Measurements from ENCODE around the gene FAM168A. TPM values are rescaled to one million over a fixed set of nuclear protein-coding genes. Genes with fewer than 3 reads are reported as not detected.
A peak's percentile ranks its signal among the peaks of the same experiment; 100 is the strongest.

FAM168A gene
- total RNA-seq, 2 donors from 2014 or later, result 8.9 to 14.0 TPM

DNA sequence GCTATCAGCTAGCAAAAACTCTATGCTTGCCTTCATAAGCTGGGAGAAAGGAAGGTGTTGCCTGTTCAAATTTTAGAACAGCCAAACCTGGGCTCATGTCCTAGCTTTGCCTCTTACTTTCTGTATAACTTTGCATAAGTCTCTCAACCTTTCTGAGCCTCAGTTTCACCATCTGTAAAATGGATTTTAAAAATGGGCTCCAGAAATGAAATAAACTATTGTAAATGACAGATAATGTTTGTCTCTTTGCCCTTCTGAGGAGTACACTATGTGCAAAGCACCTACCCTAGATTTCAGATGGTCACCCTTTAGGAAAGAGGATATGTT is 68.7 kb downstream of the FAM168A start:
- H3K27ac ChIP-seq, result peak overlapping the region in 2 of 4 donors; percentile 66 to 85
- no peaks in the 10 kb centered on the region for H3K27me3 ChIP-seq
- DNase-seq, result no peak
- H3K4me1 ChIP-seq, result no peaks in the 10 kb centered on the region
- intact Hi-C loops (cut with DNase I), result no loop called here
- H3K36me3 ChIP-seq (replicated peaks in 1 of 2; ENCODE audit: insufficient read depth in 1 of 2, low read depth in 2 of 2), result no peaks in the 10 kb centered on the region
- H3K9me3 ChIP-seq, result no peaks in the 10 kb centered on the region
- no peak overlapping the region for H3K4me3 ChIP-seq
- TF ChIP-seq, protein P1, sequence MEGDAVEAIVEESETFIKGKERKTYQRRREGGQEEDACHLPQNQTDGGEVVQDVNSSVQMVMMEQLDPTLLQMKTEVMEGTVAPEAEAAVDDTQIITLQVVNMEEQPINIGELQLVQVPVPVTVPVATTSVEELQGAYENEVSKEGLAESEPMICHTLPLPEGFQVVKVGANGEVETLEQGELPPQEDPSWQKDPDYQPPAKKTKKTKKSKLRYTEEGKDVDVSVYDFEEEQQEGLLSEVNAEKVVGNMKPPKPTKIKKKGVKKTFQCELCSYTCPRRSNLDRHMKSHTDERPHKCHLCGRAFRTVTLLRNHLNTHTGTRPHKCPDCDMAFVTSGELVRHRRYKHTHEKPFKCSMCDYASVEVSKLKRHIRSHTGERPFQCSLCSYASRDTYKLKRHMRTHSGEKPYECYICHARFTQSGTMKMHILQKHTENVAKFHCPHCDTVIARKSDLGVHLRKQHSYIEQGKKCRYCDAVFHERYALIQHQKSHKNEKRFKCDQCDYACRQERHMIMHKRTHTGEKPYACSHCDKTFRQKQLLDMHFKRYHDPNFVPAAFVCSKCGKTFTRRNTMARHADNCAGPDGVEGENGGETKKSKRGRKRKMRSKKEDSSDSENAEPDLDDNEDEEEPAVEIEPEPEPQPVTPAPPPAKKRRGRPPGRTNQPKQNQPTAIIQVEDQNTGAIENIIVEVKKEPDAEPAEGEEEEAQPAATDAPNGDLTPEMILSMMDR (IDR thresholded peaks at IDR 0.05), result no peak
- TF ChIP-seq POLR2A (IDR thresholded peaks at IDR 0.05), result no peak
- no peak for ATAC-seq

DNA sequence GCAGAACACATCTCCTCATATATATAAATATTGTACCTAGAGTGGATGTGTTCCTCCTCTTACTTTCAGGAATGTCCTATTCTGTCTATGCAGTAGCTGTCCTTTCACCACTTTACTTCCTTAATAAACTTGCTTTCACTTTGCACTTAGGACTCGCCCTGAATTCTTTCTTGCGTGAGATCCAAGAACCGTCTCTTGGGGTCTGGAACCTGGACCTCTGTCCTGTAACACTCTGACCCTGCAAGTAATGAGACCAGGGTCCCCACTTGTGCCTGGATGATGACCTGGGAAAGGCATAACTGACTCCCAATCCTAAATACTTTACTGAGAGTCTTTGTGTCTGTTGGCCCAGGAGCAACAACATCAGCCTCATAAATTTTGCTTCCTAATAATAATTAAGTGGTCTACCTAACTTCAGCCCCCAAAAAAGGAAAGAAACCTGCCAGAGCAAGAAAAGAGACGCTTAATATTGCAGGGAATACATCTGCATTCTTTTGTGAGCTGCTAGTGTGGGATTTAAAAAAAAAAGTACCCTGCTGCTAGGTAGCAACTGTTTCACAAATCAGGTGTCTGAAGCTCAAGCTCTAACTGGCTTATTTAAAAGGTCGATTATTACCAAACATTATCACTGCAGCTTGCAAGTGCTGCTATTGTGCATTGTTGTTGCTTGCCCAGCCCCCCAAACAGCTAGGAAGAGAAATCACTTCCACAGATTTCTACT is 69.3 kb downstream of the FAM168A start:
- Histone ChIP-seq H3K4me1 (no peaks in the 10 kb centered on the region), H3K36me3 (replicated peaks in 1 of 2; ENCODE audit: insufficient read depth in 1 of 2, low read depth in 2 of 2) (no peaks in the 10 kb centered on the region), H3K27me3 (no peaks in the 10 kb centered on the region), H3K4me3 (no peak overlapping the region), H3K27ac (peak overlapping the region in 3 of 4 donors; percentile 56 to 85 (median 66)), H3K9me3 (no peaks in the 10 kb centered on the region)
- peak; percentile 79 for ATAC-seq
- DNase-seq, result peak in 2 of 4 donors; percentile 20 to 30
- 32 to 54% methylated on average over 5 of the region's 5 CpGs for WGBS, 2 donors
- intact Hi-C loops (cut with DNase I), result no loop called here
- no peak for TF ChIP-seq POLR2A (IDR thresholded peaks at IDR 0.05)
- TF ChIP-seq, protein P1 (IDR thresholded peaks at IDR 0.05), result no peak

GRCh38 chr11:73528013-73528412 is 69.9 kb downstream of the FAM168A start:
- H3K36me3 ChIP-seq (replicated peaks in 1 of 2; ENCODE audit: insufficient read depth in 1 of 2, low read depth in 2 of 2), result no peaks in the 10 kb centered on the region
- H3K4me1 ChIP-seq, result no peaks in the 10 kb centered on the region
- no peak for DNase-seq
- H3K4me3 ChIP-seq, result no peak overlapping the region
- H3K9me3 ChIP-seq, result no peaks in the 10 kb centered on the region
- 86 to 88% methylated on average over 5 of the region's 5 CpGs for WGBS, 2 donors
- intact Hi-C loops (cut with DNase I), result no loop called here
- no peaks in the 10 kb centered on the region for H3K27me3 ChIP-seq
- peak overlapping the region in 3 of 4 donors; percentile 56 to 85 (median 66) for H3K27ac ChIP-seq
- no peak for ATAC-seq
- TF ChIP-seq, protein P1 (IDR thresholded peaks at IDR 0.05), result no peak
- TF ChIP-seq POLR2A (IDR thresholded peaks at IDR 0.05), result no peak

GRCh38 chr11:73525611-73526010 is 72.3 kb downstream of the FAM168A start:
- intact Hi-C loops (cut with DNase I), result no loop called here
- Histone ChIP-seq H3K4me3 (no peak overlapping the region), H3K9me3 (no peaks in the 10 kb centered on the region), H3K36me3 (replicated peaks in 1 of 2; ENCODE audit: insufficient read depth in 1 of 2, low read depth in 2 of 2) (no peaks in the 10 kb centered on the region), H3K4me1 (no peaks in the 10 kb centered on the region), H3K27me3 (no peaks in the 10 kb centered on the region), H3K27ac (no peak overlapping the region)
- no peak for TF ChIP-seq POLR2A (IDR thresholded peaks at IDR 0.05)
- TF ChIP-seq, protein P1 (IDR thresholded peaks at IDR 0.05), result no peak
- DNase-seq, result no peak
- WGBS, 2 donors, result 94 to 95% methylated on average over 1 of the region's 1 CpG
- no peak for ATAC-seq

DNA sequence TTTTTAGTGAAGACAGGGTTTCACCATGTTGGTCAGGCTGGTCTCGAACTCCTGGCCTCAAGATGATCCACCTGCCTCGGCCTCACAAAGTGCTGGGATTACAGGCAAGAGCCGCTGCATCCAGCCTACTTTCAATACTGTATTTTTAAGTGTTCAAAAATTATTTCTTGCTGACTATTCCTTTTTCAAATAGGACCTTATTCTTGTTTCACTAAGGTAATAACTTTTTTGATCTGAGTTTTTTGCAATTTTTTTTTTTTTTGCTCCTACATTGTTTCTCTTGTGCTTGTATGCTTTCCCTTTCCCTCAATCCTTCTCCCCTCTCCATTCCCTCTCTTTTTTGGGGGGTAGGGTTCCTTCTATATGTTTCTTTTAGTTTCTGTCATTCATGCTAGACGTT is 73.1 kb downstream of the FAM168A start:
- Histone ChIP-seq H3K4me1 (no peaks in the 10 kb centered on the region), H3K27me3 (no peaks in the 10 kb centered on the region), H3K9me3 (no peaks in the 10 kb centered on the region), H3K4me3 (no peak overlapping the region), H3K36me3 (replicated peaks in 1 of 2; ENCODE audit: insufficient read depth in 1 of 2, low read depth in 2 of 2) (no peaks in the 10 kb centered on the region), H3K27ac (no peak overlapping the region)
- DNase-seq, result no peak
- ATAC-seq, result no peak
- intact Hi-C loops (cut with DNase I), result no loop called here
- WGBS, 2 donors, result 94 to 99% methylated on average over 4 of the region's 4 CpGs
- TF ChIP-seq POLR2A (IDR thresholded peaks at IDR 0.05), result no peak
- TF ChIP-seq, protein P1 (IDR thresholded peaks at IDR 0.05), result no peak
